Measurements from ENCODE around the gene ARPIN. TPM values are rescaled to one million over a fixed set of nuclear protein-coding genes. Genes with fewer than 3 reads are reported as not detected.

Gene ARPIN
- total and polyA plus RNA-seq, 2 experiments from 2014 or later: 5.4 to 9.0 TPM

- 79 to 87% methylated on average over 7 of the region's 7 CpGs for WGBS, 2 experiments (ENCODE audit: low coverage in 1 of 2, low lambda C conversion rate in 2 of 2, missing lambda C conversion rate in 2 of 2)
- Histone ChIP-seq H3K27ac (no peak overlapping the region), H3K9ac (no peak overlapping the region), H3K4me3 (no peak overlapping the region), H3F3A (ENCODE audit: insufficient read depth) (peaks cover 10% of the 10 kb centered on the region), H4K20me1 (ENCODE audit: insufficient read depth) (no peaks in the 10 kb centered on the region), H2AFZ (no peak overlapping the region), H3K4me1 (ENCODE audit: insufficient read depth) (no peaks in the 10 kb centered on the region), H3K36me3 (ENCODE audit: low read depth) (no peaks in the 10 kb centered on the region), H3K79me2 (ENCODE audit: insufficient read depth) (no peaks in the 10 kb centered on the region), H3K27me3 (replicated peaks; ENCODE audit: insufficient read depth) (no peaks in the 10 kb centered on the region), H3K9me2 (ENCODE audit: insufficient read depth) (no peaks in the 10 kb centered on the region), H3K9me3 (ENCODE audit: low read depth) (no peaks in the 10 kb centered on the region), H3K4me2 (ENCODE audit: unreplicated experiment) (no peak overlapping the region)
- in situ Hi-C loops (cut with MboI): loop anchor here (10.0 kb wide), 1 partner anchor 176 kb away; no protein-coding TSS in a partner anchor
- TF ChIP-seq EZH2 (IDR thresholded peaks at IDR 0.05; ENCODE audit: insufficient read depth, poor library complexity, severe bottlenecking): no peak
- TF ChIP-seq EZH2phosphoT487 (IDR thresholded peaks at IDR 0.05; ENCODE audit: insufficient read depth, low read depth): no peak
- peak; percentile 72 for DNase-seq
Observed at GRCh38 chr15:89898614-89899294, 14.0 kb downstream of the ARPIN start.

- H3K4me3 ChIP-seq: no peak overlapping the region
- H3K27ac ChIP-seq: no peak overlapping the region
- H3K9me3 ChIP-seq (ENCODE audit: low read depth): no peaks in the 10 kb centered on the region
- WGBS, 2 experiments (ENCODE audit: low coverage in 1 of 2, low lambda C conversion rate in 2 of 2, missing lambda C conversion rate in 2 of 2): 68 to 73% methylated on average over 2 of the region's 2 CpGs
- no peaks in the 10 kb centered on the region for H3K27me3 ChIP-seq (replicated peaks; ENCODE audit: insufficient read depth)
- H3F3A ChIP-seq (ENCODE audit: insufficient read depth): peaks cover 10% of the 10 kb centered on the region
- in situ Hi-C loops (cut with MboI): loop anchor here (10.0 kb wide), 1 partner anchor 177 kb away; no protein-coding TSS in a partner anchor
- no peaks in the 10 kb centered on the region for H4K20me1 ChIP-seq (ENCODE audit: insufficient read depth)
- H2AFZ ChIP-seq: no peak overlapping the region
- H3K4me1 ChIP-seq (ENCODE audit: insufficient read depth): no peaks in the 10 kb centered on the region
- no peak for DNase-seq
- H3K9me2 ChIP-seq (ENCODE audit: insufficient read depth): no peaks in the 10 kb centered on the region
- H3K9ac ChIP-seq: no peak overlapping the region
- TF ChIP-seq EZH2 (IDR thresholded peaks at IDR 0.05; ENCODE audit: insufficient read depth, poor library complexity, severe bottlenecking) (no peak), EZH2phosphoT487 (IDR thresholded peaks at IDR 0.05; ENCODE audit: insufficient read depth, low read depth) (no peak)
- no peaks in the 10 kb centered on the region for H3K36me3 ChIP-seq (ENCODE audit: low read depth)
- H3K79me2 ChIP-seq (ENCODE audit: insufficient read depth): peaks cover 5% of the 10 kb centered on the region
- H3K4me2 ChIP-seq (ENCODE audit: unreplicated experiment): no peak overlapping the region
Observed at GRCh38 chr15:89898146-89898545, 14.6 kb downstream of the ARPIN start.

GRCh38 chr15:89893696-89894447 lies 18.9 kb downstream of the ARPIN start, which contains the start of gene AP3S2:
Gene AP3S2 (minus strand): TSS chr15:89893994. CDS start chr15:89893949, 45 bp downstream.
- peak within 1 kb of the TSS; percentile 100 for H2AFZ ChIP-seq
- peak within 1 kb of the TSS; percentile 97 for H3K9ac ChIP-seq
- peaks cover 30% of the 10 kb centered on the region for H3F3A ChIP-seq (ENCODE audit: insufficient read depth)
- H3K4me3 ChIP-seq: peak within 1 kb of the TSS; percentile 99
- H4K20me1 ChIP-seq (ENCODE audit: insufficient read depth): no peaks in the 10 kb centered on the region
- no peaks in the 10 kb centered on the region for H3K36me3 ChIP-seq (ENCODE audit: low read depth)
- no peaks in the 10 kb centered on the region for H3K27me3 ChIP-seq (replicated peaks; ENCODE audit: insufficient read depth)
- peaks cover 45% of the 10 kb centered on the region for H3K79me2 ChIP-seq (ENCODE audit: insufficient read depth)
- H3K4me1 ChIP-seq (ENCODE audit: insufficient read depth): peaks cover 14% of the 10 kb centered on the region
- peak within 1 kb of the TSS; percentile 91 for H3K27ac ChIP-seq
- no peaks in the 10 kb centered on the region for H3K9me3 ChIP-seq (ENCODE audit: low read depth)
- peak within 1 kb of the TSS; percentile 100 for H3K4me2 ChIP-seq (ENCODE audit: unreplicated experiment)
- 0 to 1% methylated on average over 62 of the region's 62 CpGs for WGBS, 2 experiments (ENCODE audit: low coverage in 1 of 2, low lambda C conversion rate in 2 of 2, missing lambda C conversion rate in 2 of 2)
- in situ Hi-C loops (cut with MboI): loop anchor here (10.0 kb wide), 1 partner anchor 181 kb away; no protein-coding TSS in a partner anchor
- no peaks in the 10 kb centered on the region for H3K9me2 ChIP-seq (ENCODE audit: insufficient read depth)
- TF ChIP-seq EZH2 (IDR thresholded peaks at IDR 0.05; ENCODE audit: insufficient read depth, poor library complexity, severe bottlenecking): no peak
- no peak for TF ChIP-seq EZH2phosphoT487 (IDR thresholded peaks at IDR 0.05; ENCODE audit: insufficient read depth, low read depth)
- DNase-seq: peak; percentile 97

GRCh38 chr15:89893027-89893426 lies 19.7 kb downstream of the ARPIN start:
- Histone ChIP-seq H3F3A (ENCODE audit: insufficient read depth) (peaks cover 37% of the 10 kb centered on the region), H3K4me3 (peak overlapping the region; percentile 99), H3K36me3 (ENCODE audit: low read depth) (peaks cover under 1% of the 10 kb centered on the region; the same call in 1 of the 2 replicates), H3K79me2 (ENCODE audit: insufficient read depth) (peaks cover 46% of the 10 kb centered on the region), H3K27ac (peak overlapping the region; percentile 91), H3K4me2 (ENCODE audit: unreplicated experiment) (peak overlapping the region; percentile 96), H4K20me1 (ENCODE audit: insufficient read depth) (no peaks in the 10 kb centered on the region), H3K9me2 (ENCODE audit: insufficient read depth) (no peaks in the 10 kb centered on the region), H3K4me1 (ENCODE audit: insufficient read depth) (peaks cover 15% of the 10 kb centered on the region), H2AFZ (peak overlapping the region; percentile 100), H3K9ac (peak overlapping the region; percentile 97), H3K27me3 (replicated peaks; ENCODE audit: insufficient read depth) (no peaks in the 10 kb centered on the region), H3K9me3 (ENCODE audit: low read depth) (no peaks in the 10 kb centered on the region)
- in situ Hi-C loops (cut with MboI): loop anchor here (10.0 kb wide), 1 partner anchor 182 kb away; no protein-coding TSS in a partner anchor
- DNase-seq: peak; percentile 52
- 5% methylated on average over 6 of the region's 6 CpGs for WGBS, 2 experiments (ENCODE audit: low coverage in 1 of 2, low lambda C conversion rate in 2 of 2, missing lambda C conversion rate in 2 of 2)
- TF ChIP-seq EZH2phosphoT487 (IDR thresholded peaks at IDR 0.05; ENCODE audit: insufficient read depth, low read depth): no peak
- no peak for TF ChIP-seq EZH2 (IDR thresholded peaks at IDR 0.05; ENCODE audit: insufficient read depth, poor library complexity, severe bottlenecking)

All from GM23248 (cell line).